Aorta (tissue), 5 donors: Measurements from ENCODE around the gene FKBP15. TPM values are rescaled to one million over a fixed set of nuclear protein-coding genes. Genes with fewer than 3 reads are reported as not detected.
"Not testable (repeated sequence)": the region's sequence is repeated elsewhere in the genome, so short reads cannot be mapped to it uniquely, and the experiment has no call there.

Experiments
- ATAC-seq: fragments of 200-7000 bp; cut with Tn5 transposase; one replicate; pipeline ENCODE4 v1.9.1; 2022; ENCODE audit warnings: moderate library complexity; ENCODE audit not compliant: low FRiP score
- DNase-seq, 2 donors: peaks; one replicate each; pipeline ENCODE4 v3.0.0-alpha.2; 2020
- H3K27ac ChIP-seq, 2 donors: one replicate each; pipeline ENCODE4 v1.5.1; 2013; ENCODE audit warnings: low read length in 2 of 2, mild to moderate bottlenecking in 2 of 2, moderate library complexity in 2 of 2, control low read depth in 1 of 2, inconsistent platforms in 1 of 2, low read depth in 1 of 2
- H3K27me3 ChIP-seq, 2 donors: one replicate each; pipeline ENCODE4 v1.6.1; 2013; ENCODE audit warnings: control low read depth in 1 of 2, low read length in 1 of 2, mild to moderate bottlenecking in 1 of 2, moderate library complexity in 1 of 2; ENCODE audit not compliant: insufficient read depth in 2 of 2, control insufficient read depth in 1 of 2
- H3K36me3 ChIP-seq, 2 donors: one replicate each; pipeline ENCODE4 v1.6.1; 2013; ENCODE audit warnings: control low read depth in 1 of 2, low read length in 1 of 2, mild to moderate bottlenecking in 1 of 2; ENCODE audit not compliant: insufficient read depth in 2 of 2, control insufficient read depth in 1 of 2
- H3K4me1 ChIP-seq, 2 donors: one replicate each; pipeline ENCODE4 v1.6.1; 2013; ENCODE audit warnings: low read length in 2 of 2, control low read depth in 1 of 2, mild to moderate bottlenecking in 1 of 2, moderate library complexity in 1 of 2; ENCODE audit not compliant: insufficient read depth in 2 of 2, control insufficient read depth in 1 of 2
- H3K4me3 ChIP-seq, 2 donors: one replicate each; pipeline ENCODE4 v1.5.1; 2013; ENCODE audit warnings: low read length in 2 of 2, control low read depth in 1 of 2, mild to moderate bottlenecking in 1 of 2
- H3K9me3 ChIP-seq: one replicate; pipeline ENCODE4 v1.6.1; 2013; ENCODE audit warnings: mild to moderate bottlenecking, low read length; ENCODE audit not compliant: control insufficient read depth
- WGBS, 2 donors: extraction: QIAGEN DNeasy Blood & Tissue Kit; methylation state at CpG; one replicate each; pipeline ENCODE4 v1.1.7; 2013; 5-methylcytosine and 5-hydroxymethylcytosine counted together
- intact Hi-C, 2 donors: fragments of 100-400 bp; cut with DNase I; formaldehyde crosslinking; loops; one replicate each; pipeline versions ENCODE4 v1.14.2 to v1.15.0; 2022
- polyA plus RNA-seq, 2 donors: library from polyadenylated mRNA; stranded (reverse); fragments of 200-250 nt; gene quantifications; one replicate each; pipeline ENCODE4 v1.2.3, GENCODE V29; 2013
- total RNA-seq, 2 donors: library from RNA; stranded (reverse); fragmentation: NEBNext Ultra II Directional; extraction: Animal tissue kit (Norgen Biotek cat#: 25700); gene quantifications; one replicate each; pipeline ENCODE4 v1.2.1, GENCODE V29; 2021
- donor health status: healthy with polysubstance abuse.
- donor health status: Bipolar disorder and iron deficiency.
- donor health status: DM: no; HTN: no; CAD: no.
- donor health status: DM: no; HTN: no; CAD: no.
- donor health status: DM: yes; HTN: yes; CAD: no.

Gene FKBP15
- total and polyA plus RNA-seq, 4 donors = 8.4 to 48.3 (median 20.2) TPM

DNA sequence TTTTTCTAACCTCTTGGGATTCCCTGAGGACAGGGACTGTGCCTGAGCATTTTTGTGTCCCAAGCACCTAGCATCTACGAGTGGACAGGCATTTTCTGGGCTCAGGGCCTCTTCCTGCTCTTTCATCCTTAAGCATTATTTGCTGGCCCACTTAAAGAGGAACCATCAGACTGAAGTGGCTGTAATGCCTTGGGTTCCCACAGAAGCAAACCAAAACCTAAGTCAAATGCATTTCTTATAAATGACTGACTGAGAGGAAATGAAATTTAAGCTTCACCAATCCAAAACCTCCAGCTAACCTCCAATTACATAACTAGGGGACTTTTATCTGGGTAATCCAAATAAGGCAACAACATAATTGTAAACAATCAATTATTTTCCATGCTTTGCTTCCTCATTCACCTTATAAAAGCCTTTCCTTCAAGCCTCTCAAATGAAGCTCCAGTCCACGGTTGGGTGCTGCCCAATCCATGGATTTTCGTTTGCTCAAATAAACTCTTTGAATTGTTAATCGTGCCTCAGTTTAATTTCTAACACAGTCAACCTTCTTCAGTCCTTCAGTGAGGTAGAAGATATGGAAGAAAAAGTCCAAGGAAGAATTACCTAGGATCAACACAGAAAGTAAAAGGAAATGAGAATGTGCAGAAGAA is 95.6 kb downstream of the FKBP15 start:
- H3K4me3 ChIP-seq = no peak overlapping the region
- 67 to 71% methylated on average over 4 of the region's 4 CpGs for WGBS, 2 donors
- ATAC-seq (no peak), DNase-seq (no peak)
- peaks cover 4% of the 10 kb centered on the region for H3K9me3 ChIP-seq
- no peaks in the 10 kb centered on the region for H3K27me3 ChIP-seq
- intact Hi-C loops = no loop called here
- no peaks in the 10 kb centered on the region for H3K4me1 ChIP-seq
- H3K36me3 ChIP-seq = no peaks in the 10 kb centered on the region
- H3K27ac ChIP-seq = no peak overlapping the region

DNA sequence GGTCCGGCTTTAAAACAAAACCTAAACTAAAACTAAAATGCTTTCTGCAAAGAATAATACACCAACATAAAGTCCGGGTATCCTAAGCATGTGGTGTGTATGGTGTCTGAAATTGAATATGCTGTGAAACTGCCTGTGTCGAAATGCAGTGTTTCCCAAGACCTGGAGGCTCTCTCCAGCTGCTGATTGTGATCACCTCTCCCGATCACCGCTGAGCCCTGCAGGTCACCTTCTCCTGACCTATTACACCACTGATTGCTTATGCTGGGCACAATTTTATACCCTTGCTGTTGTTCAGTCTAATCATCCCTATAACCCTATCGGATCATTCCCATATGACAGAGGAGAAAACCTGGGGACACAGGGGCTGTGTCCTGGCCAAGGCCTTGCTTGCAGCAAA is 102.2 kb downstream of the FKBP15 start:
- not testable (repeated sequence) for DNase-seq, H3K36me3 ChIP-seq, H3K9me3 ChIP-seq, H3K4me3 ChIP-seq, H3K27me3 ChIP-seq, ATAC-seq, H3K4me1 ChIP-seq, H3K27ac ChIP-seq
- WGBS, 2 donors = no CpG with 5 or more reads among the region's 6 CpGs
- intact Hi-C loops = loop anchor here in 1 of 2 donors (10.0 kb wide), 1 partner anchor 274 kb away; no protein-coding TSS in a partner anchor

Other genes with a start within 250 kb of the FKBP15 start
- 1 to 10 TPM; 1.5 to 2.1 TPM for gene ZNF883, start 209.1 kb downstream of the FKBP15 start, total RNA-seq
- gene ZNF883, start 209.1 kb downstream of the FKBP15 start, polyA plus RNA-seq = 1 to 10 TPM; 1.0 to 1.9 TPM
- 1 to 10 TPM; 4.5 to 6.8 TPM for gene ZFP37, start 164.6 kb downstream of the FKBP15 start, total RNA-seq
- 1 to 10 TPM in 1 of 2 donors, under 1 TPM in 1; 0.75 to 2.0 TPM for gene ZFP37, start 164.6 kb downstream of the FKBP15 start, polyA plus RNA-seq
- 10 to 100 TPM; 13.2 to 14.0 TPM for gene SLC31A2, start 70.3 kb downstream of the FKBP15 start, total RNA-seq
- 10 to 100 TPM in 1 of 2 donors, 1 to 10 TPM in 1; 3.1 to 11.0 TPM for gene SLC31A2, start 70.3 kb downstream of the FKBP15 start, polyA plus RNA-seq
- gene SLC31A1, start 267 bp upstream of the FKBP15 start, total RNA-seq = 10 to 100 TPM; 16.6 to 17.1 TPM
- gene SLC31A1, start 267 bp upstream of the FKBP15 start, polyA plus RNA-seq = 1 to 10 TPM; 6.0 to 9.4 TPM
- 10 to 100 TPM; 23.1 to 23.8 TPM for gene CDC26, start 54.3 kb upstream of the FKBP15 start, total RNA-seq
- gene CDC26, start 54.3 kb upstream of the FKBP15 start, polyA plus RNA-seq = 100 to 1,000 TPM in 1 of 2 donors, 10 to 100 TPM in 1; 42.1 to 134 TPM
- gene PRPF4, start 54.4 kb upstream of the FKBP15 start, total RNA-seq = 10 to 100 TPM; 12.8 to 12.9 TPM
- gene PRPF4, start 54.4 kb upstream of the FKBP15 start, polyA plus RNA-seq = 10 to 100 TPM in 1 of 2 donors, 1 to 10 TPM in 1; 8.4 to 12.0 TPM
- gene RNF183, start 82.1 kb upstream of the FKBP15 start, total RNA-seq = not detected
- gene RNF183, start 82.1 kb upstream of the FKBP15 start, polyA plus RNA-seq = not detected
- gene WDR31, start 119.0 kb upstream of the FKBP15 start, total RNA-seq = 1 to 10 TPM; 1.1 to 2.1 TPM
- 1 to 10 TPM in 1 of 2 donors, under 1 TPM in 1; 0.54 to 1.1 TPM for gene WDR31, start 119.0 kb upstream of the FKBP15 start, polyA plus RNA-seq
- gene BSPRY, start 128.3 kb upstream of the FKBP15 start, total RNA-seq = under 1 TPM; 0.19 to 0.48 TPM
- 1 to 10 TPM in 1 of 2 donors, under 1 TPM in 1; 0.18 to 2.6 TPM for gene BSPRY, start 128.3 kb upstream of the FKBP15 start, polyA plus RNA-seq
- 10 to 100 TPM in 1 of 2 donors, 1 to 10 TPM in 1; 8.2 to 13.5 TPM for gene HDHD3, start 155.7 kb upstream of the FKBP15 start, total RNA-seq
- gene HDHD3, start 155.7 kb upstream of the FKBP15 start, polyA plus RNA-seq = 10 to 100 TPM; 21.7 to 23.7 TPM
- gene ALAD, start 180.0 kb upstream of the FKBP15 start, total RNA-seq = 10 to 100 TPM; 26.3 to 40.8 TPM
- gene ALAD, start 180.0 kb upstream of the FKBP15 start, polyA plus RNA-seq = 10 to 100 TPM; 42.9 to 54.6 TPM
- gene POLE3, start 189.4 kb upstream of the FKBP15 start, total RNA-seq = 10 to 100 TPM; 23.1 to 25.2 TPM
- 10 to 100 TPM; 26.1 to 35.2 TPM for gene POLE3, start 189.4 kb upstream of the FKBP15 start, polyA plus RNA-seq
- under 1 TPM in 1 of 2 donors, not detected in 1; 0.18 TPM for gene C9orf43, start 189.5 kb upstream of the FKBP15 start, total RNA-seq
- not detected for gene C9orf43, start 189.5 kb upstream of the FKBP15 start, polyA plus RNA-seq
- gene RGS3, start 242.4 kb upstream of the FKBP15 start, total RNA-seq = 100 to 1,000 TPM; 157 to 161 TPM
- gene RGS3, start 242.4 kb upstream of the FKBP15 start, polyA plus RNA-seq = 100 to 1,000 TPM in 1 of 2 donors, 10 to 100 TPM in 1; 74.3 to 142 TPM